HG02884 (cell line): ENCODE data around the gene MAD1L1.
A peak's percentile ranks its signal among the peaks of the same experiment; 100 is the strongest.

ENCODE experiments used
- ATAC-seq: cut with Tn5 transposase; IDR thresholded peaks from one replicate; pipeline ENCODE4 v1.9.1; 2021; ENCODE audit warnings: mild to moderate bottlenecking, moderate library complexity; ENCODE audit not compliant: unreplicated experiment

MAD1L1 gene

DNA sequence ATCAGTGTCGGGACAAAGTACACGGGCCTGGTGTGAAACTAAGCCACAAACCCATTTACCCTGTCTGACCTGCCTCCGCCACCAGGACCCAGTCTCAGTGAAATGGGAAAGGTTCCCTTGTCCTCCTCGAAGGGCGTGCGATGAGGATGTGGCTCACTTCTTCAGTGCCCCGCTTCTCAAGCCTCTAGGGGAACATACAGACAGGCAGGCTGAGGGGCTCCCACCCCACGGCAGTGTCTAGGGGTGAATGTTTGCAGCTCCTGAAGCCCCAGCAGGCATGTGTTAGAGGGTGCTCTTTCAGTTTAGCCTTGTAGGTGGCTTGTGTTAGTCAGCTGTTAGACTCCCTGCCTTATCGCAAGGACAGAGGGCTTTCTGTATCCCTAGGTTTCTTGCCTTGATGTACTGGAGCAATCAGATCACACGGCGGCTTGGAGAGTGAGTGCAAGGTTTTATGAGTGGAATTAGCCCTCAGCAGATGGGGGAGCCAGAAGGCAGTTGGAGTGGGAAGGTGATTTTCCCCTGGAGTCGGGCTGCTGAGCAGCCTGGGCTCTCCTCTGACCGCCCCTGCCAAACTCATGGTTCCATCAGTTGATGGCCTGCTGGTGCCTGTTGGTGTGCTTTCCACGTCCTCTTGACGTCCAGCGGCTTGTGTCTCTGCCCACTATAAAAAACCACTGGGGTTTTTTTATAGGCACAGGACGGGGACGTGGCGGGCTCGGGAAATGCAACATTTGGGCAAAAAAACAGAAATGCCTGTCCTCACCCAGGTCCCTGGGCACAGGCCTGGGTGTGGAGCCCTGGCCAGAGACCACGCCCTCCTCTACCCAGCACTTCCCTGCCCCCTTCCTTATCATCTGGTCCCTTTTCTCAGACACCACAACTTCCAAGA is 10.0 kb upstream of the MAD1L1 start:
- ATAC-seq: no peak

DNA sequence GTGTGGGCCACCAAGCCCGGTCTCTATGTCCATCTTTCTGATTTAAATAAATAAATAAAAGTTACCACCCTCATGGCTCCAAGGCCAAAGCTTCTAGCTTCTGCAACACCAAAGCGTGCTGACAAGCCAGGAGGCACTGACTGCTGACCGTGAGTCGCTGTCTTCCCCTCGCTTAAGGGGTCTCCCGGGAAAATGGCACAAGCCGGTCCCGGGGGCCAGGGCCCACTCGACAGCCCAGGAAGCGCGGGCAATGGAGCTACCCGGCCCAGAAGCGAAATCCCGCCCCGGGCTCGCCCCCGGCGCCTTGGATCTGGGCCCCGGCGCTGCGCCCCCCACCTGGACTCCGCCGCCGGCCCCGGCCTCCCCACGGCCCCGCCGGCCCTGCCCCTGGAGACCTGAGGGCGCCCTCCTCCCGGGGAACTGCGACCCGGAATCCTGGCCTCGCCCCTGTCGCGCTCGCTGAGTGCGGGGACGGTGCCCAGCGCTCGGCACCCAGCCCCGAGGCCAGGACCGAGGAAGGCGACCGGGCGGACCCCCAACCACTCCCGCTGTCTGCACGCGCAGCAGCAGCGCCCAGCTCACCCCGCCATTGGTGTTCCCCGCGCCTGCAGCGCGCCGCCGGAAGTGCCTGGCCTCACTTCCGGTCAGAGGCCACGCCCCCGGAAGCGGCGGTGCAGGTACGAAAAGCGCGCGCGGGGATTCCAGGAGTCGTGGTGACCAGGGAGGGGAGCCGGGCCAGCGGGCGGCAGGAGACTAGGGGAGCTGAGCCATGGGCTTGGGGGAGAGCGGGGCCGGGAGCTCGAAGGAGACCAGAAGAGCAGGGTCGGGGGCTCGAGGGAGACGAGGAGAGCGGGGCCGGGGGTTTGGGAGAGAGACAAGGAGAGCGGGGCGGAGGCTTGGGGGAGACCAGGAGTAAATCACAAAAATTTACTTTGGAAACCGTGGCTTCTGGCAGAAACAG is 9.1 kb upstream of the MAD1L1 start, which contains the start of the genes MRM2 and NUDT1:
Gene MRM2 (minus strand): TSS at position 626 of the 961 bp plus-strand sequence. CDS start 36 bp downstream, at position 590.
Gene NUDT1 (plus strand): TSS at position 647 of the 961 bp plus-strand sequence. CDS start 2,349 bp downstream, outside the sequence.
- peak; percentile 41 for ATAC-seq

GRCh38 chr7:2239242-2239641 is 6.5 kb upstream of the MAD1L1 start:
- ATAC-seq: no peak

GRCh38 chr7:2237109-2237602 is 4.4 kb upstream of the MAD1L1 start:
- ATAC-seq: peak; percentile 63

DNA sequence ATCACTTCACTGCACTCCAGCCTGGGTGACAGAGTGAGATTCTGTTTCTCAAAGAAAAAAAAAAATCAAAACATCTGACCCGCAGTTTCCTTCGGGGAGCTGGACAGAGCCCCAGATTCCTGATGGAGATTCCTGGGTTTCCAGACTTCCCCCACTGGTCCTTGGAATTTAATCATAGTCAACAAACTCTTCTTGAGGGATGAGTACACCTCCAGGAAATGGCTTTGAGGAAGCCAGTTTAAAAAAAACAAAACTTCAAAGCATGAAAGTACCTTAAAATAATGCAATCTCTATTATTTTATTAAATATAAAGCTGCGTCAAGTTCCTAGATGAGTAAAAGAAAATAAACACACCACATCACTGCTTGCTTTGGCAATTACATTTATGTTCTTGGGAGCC is 1.2 kb upstream of the MAD1L1 start:
- ATAC-seq: no peak

DNA sequence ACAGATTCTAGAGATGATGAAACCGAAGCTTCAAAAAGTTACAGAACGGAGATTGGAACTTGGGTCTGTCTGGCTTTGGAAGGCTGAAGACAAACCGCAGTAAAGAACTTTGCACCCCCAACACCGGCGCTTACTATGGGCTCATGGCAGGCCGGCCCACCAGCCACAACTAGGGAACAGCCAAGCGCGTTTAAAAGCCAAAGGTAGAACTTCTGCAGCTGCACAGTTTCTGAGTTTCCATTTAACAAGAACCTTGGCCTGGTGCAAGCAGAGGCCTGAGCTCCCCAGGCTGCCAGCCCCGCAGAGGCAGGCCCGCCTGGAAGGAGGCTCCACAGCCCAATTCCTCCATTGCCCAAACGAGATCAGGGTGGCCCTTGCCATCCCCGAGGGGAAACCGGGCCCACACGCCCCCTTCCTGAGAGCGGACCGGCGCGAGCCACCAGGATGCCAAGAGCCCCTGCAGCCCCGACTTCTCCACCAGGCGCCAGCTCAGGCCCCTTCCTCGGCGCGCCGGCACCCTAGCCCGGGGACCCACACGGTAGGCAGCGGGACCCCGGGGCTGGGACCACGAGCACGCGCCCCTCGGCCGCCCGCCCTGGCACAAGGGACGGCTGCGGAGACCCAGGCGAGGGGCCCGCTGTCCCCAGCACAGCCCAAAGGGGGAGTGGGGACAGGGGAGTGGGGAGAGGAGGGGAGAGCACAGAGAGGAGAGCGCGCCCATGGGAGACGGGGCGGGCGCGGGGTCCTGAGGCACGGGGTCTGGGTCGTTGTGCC is 566 bp downstream of the MAD1L1 start:
- peak; percentile 32 for ATAC-seq

DNA sequence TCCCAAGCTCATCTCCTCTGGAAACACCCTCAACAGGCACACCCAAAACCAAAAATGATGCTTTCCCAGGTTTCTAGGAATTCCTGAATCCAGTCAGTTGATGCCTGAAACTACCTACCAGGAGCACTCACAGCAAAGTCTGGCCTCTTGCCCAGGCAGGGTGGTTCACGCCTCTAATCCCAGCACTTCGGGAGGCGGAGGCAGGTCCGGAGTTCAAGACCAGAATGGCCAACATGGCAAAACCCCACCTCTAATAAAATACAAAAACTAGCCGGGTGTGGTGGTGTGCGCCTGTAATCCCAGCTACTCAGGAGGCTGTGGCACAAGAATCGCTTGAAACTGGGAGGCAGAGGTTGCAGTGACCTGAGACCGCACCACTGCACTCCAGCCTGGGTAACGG is 1.9 kb downstream of the MAD1L1 start:
- no peak for ATAC-seq

- no peak for ATAC-seq
Observed at GRCh38 chr7:2230226-2230625, 2.5 kb downstream of the MAD1L1 start.

GRCh38 chr7:2229467-2229866 is 3.3 kb downstream of the MAD1L1 start:
- ATAC-seq: no peak

DNA sequence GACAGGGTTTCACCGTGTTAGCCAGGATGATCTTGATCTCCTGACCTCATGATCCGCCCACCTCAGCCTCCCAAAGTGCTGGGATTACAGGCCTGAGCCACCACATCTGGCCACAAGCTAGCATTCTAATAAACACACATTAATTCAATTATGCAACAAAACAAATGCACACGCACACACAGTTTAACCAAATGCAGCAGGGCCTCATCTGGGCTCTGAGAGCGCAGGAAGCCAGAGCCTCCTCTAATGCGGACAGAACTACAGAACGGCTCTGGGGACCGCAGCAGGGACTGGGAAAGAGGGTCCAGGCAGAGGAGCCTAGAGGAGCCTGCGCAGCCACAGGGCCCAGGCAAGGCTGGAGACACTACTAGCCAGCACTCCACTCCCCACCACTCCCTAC is 3.8 kb downstream of the MAD1L1 start:
- no peak for ATAC-seq

- ATAC-seq: no peak
Observed at GRCh38 chr7:2227699-2228098, 5.0 kb downstream of the MAD1L1 start.

GRCh38 chr7:2225830-2226229 is 6.9 kb downstream of the MAD1L1 start:
- ATAC-seq: no peak

- ATAC-seq: no peak
Observed at GRCh38 chr7:2225336-2225735, 7.4 kb downstream of the MAD1L1 start.

DNA sequence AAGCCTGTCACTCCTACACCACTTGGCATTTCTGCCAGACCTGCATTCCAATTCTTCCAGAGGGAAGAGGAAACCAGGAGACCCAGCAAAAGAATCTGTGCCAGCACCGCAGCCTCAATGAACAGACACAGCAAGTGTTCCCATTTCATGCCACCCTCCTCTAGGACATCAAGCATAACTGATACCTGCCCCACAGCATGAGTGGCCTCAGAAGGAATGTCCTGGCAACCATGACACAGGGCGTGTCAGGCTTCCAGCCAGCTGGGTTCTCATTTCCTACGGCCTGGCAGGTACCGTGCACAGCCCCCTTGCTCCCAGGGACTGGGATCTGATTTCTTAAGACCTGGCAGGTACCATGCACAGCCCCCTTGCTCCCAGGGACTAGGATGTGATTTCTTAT is 7.8 kb downstream of the MAD1L1 start:
- ATAC-seq: no peak

- ATAC-seq: no peak
Observed at GRCh38 chr7:2224491-2224928, 8.2 kb downstream of the MAD1L1 start.

DNA sequence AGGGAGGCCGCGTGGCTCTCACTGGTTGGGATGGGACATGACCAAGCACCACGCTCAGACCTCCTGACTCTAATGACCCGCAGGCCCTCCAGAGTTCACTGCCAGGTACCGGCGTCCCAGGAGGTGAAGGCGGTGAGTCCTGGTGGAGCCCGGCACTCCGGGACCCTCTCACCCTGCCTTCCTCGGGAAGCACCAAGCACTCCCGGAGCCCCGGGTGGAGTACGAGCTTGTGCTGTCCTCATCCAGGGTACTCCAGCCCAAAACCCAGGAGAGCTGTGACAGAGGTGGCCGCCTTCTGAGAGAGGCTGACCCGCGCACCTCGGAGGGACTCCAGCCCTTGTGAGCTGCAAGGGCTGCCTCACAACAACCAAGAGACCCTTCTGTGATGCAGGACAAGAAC is 9.4 kb downstream of the MAD1L1 start:
- ATAC-seq: no peak

DNA sequence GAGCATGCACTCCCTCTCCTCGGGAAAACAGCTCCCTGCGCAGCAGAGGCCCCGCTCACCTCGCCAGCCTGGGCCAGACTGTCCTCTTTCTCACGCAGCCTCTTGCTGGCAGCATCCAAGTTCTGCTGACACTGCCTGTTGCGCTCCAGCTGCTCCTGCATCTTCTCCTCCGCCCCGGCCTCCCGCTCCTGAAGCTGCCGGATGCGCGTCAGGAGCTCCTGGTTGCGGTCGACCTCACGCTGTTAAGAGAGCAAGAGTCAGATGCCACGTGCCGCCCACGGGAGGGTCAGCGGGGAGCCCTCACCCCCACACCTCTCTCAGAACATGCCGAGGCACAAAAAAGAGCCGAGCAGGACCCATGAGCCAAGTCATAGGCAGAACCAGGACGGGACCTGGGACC is 10.2 kb downstream of the MAD1L1 start:
- no peak for ATAC-seq

- ATAC-seq: no peak
Observed at GRCh38 chr7:2220954-2221353, 11.8 kb downstream of the MAD1L1 start.

DNA sequence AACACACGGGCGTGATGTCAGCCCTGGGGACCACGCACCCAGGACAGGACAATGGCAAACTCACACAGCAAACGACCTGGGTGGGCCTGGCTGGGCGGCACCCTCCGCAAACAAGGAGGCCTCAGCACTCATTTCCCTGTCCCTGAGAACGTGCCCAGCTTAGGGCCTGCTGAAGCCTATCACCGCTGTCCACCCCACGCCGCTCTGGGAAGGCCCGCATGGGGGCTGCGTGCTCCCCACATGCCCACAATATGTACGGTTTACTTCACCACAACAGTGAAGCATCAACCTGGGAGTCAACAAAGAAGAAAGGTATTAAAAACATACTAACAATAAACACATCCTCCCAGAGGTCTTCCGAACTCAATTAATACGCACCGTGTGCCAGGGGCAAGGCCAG is 12.2 kb downstream of the MAD1L1 start:
- ATAC-seq: no peak

GRCh38 chr7:2220030-2220429 is 12.7 kb downstream of the MAD1L1 start:
- no peak for ATAC-seq
